A673 (cell line): ENCODE results near the gene TNS3. TPM values are rescaled to one million over a fixed set of nuclear protein-coding genes. Genes with fewer than 3 reads are reported as not detected.

Experiments
- BruUV-seq: library from RNA; stranded (reverse); fragments of 400-500 nt; replicated peaks from 2 replicates; lab custom pipeline; 2021; lab: Mats Ljungman, UMichigan
- CTCF ChIA-PET: fragments of 300-600 bp; sonication (Branson Sonifier 250); formaldehyde crosslinking; loops from one replicate; lab custom pipeline; 2022; ENCODE audit warnings: antibody characterized with exemption; lab: Charles Lee
- POLR2A ChIA-PET: fragments of 300-600 bp; sonication (Branson Sonifier 250); formaldehyde crosslinking; loops from one replicate; lab custom pipeline; 2022; ENCODE audit warnings: antibody characterized with exemption; ENCODE audit not compliant: low non-redundant PET; lab: Charles Lee
- DNase-seq: peaks from one replicate; pipeline ENCODE4 v3.0.0-alpha.2; 2015; ENCODE audit warnings: low spot score
- H3K27ac ChIP-seq: fragments of 200-600 bp; sonication (generic); 2 replicates; pipeline ENCODE4 v1.5.1; 2016; ENCODE audit warnings: mixed run types, low read depth, mild to moderate bottlenecking, mixed read lengths, antibody characterized with exemption, low read length; ENCODE audit not compliant: poor library complexity, severe bottlenecking
- H3K27me3 ChIP-seq: fragments of 200-600 bp; sonication (generic); replicated peaks from 2 replicates; pipeline ENCODE4 v1.6.1; 2017; ENCODE audit warnings: mixed run types, low read depth, mild to moderate bottlenecking, mixed read lengths, antibody characterized with exemption, low read length; ENCODE audit not compliant: insufficient read depth, poor library complexity
- H3K36me3 ChIP-seq: fragments of 200-600 bp; sonication (generic); 2 replicates; pipeline ENCODE4 v1.6.1; 2016; ENCODE audit warnings: mixed run types, mild to moderate bottlenecking, mixed read lengths, antibody characterized with exemption, low read length; ENCODE audit not compliant: insufficient read depth, poor library complexity, severe bottlenecking
- H3K4me1 ChIP-seq: fragments of 200-600 bp; sonication (generic); 2 replicates; pipeline ENCODE4 v1.6.1; 2017; ENCODE audit warnings: mixed run types, mild to moderate bottlenecking, mixed read lengths, antibody characterized with exemption, low read length; ENCODE audit not compliant: insufficient read depth, poor library complexity, severe bottlenecking
- H3K4me3 ChIP-seq: fragments of 200-600 bp; sonication (generic); 2 replicates; pipeline ENCODE4 v1.5.1; 2016; ENCODE audit warnings: low read depth, mixed run types, mild to moderate bottlenecking, mixed read lengths, low read length; ENCODE audit not compliant: poor library complexity, severe bottlenecking
- H3K9me3 ChIP-seq: fragments of 200-600 bp; sonication (generic); 2 replicates; pipeline ENCODE4 v1.6.1; 2016; ENCODE audit warnings: mixed run types, low read depth, mild to moderate bottlenecking, mixed read lengths, antibody characterized with exemption, low read length; ENCODE audit not compliant: poor library complexity, severe bottlenecking
- EZH2 ChIP-seq: fragments of 200-600 bp; sonication (generic); IDR thresholded peaks from 2 replicates; pipeline ENCODE4 v1.6.1; 2017; ENCODE audit warnings: borderline replicate concordance, low read depth, mild to moderate bottlenecking, mixed read lengths, antibody characterized with exemption, low read length; ENCODE audit not compliant: poor library complexity, severe bottlenecking
- intact Hi-C: fragments of 100-400 bp; cut with micrococcal nuclease; formaldehyde crosslinking; loops from one replicate; pipeline ENCODE4 v1.10.0; 2022; ENCODE audit not compliant: unreplicated experiment
- total RNA-seq: library from RNA; stranded (reverse); gene quantifications from 2 replicates; pipeline ENCODE4 v1.2.3, GENCODE V29; 2021
- TF ChIP-seq, protein P1 (sequence below): fragments of 300-800, 200-600 bp; sonication (generic); conservative IDR thresholded peaks from 2 replicates; pipeline ENCODE4 v1.5.1; 2017; ENCODE audit warnings: low read depth, mild to moderate bottlenecking, antibody characterized with exemption, low read length, moderate library complexity, mixed read lengths

TNS3 gene
- total RNA-seq, 1 experiment from 2014 or later, result not detected

- Histone ChIP-seq H3K27ac (no peak overlapping the region), H3K9me3 (no peaks in the 10 kb centered on the region), H3K4me3 (no peak overlapping the region), H3K27me3 (no peaks in the 10 kb centered on the region), H3K4me1 (no peaks in the 10 kb centered on the region), H3K36me3 (no peaks in the 10 kb centered on the region)
- BruUV-seq, result no TSS peak
- ChIA-PET CTCF (no interaction called here), POLR2A (no interaction called here)
- DNase-seq, result no peak
- intact Hi-C loops, result no loop called here
- no peak for TF ChIP-seq EZH2
- TF ChIP-seq, protein P1, sequence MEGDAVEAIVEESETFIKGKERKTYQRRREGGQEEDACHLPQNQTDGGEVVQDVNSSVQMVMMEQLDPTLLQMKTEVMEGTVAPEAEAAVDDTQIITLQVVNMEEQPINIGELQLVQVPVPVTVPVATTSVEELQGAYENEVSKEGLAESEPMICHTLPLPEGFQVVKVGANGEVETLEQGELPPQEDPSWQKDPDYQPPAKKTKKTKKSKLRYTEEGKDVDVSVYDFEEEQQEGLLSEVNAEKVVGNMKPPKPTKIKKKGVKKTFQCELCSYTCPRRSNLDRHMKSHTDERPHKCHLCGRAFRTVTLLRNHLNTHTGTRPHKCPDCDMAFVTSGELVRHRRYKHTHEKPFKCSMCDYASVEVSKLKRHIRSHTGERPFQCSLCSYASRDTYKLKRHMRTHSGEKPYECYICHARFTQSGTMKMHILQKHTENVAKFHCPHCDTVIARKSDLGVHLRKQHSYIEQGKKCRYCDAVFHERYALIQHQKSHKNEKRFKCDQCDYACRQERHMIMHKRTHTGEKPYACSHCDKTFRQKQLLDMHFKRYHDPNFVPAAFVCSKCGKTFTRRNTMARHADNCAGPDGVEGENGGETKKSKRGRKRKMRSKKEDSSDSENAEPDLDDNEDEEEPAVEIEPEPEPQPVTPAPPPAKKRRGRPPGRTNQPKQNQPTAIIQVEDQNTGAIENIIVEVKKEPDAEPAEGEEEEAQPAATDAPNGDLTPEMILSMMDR, result no peak
Observed at GRCh38 chr7:47453093-47454061, 128.5 kb downstream of the TNS3 start.

DNA sequence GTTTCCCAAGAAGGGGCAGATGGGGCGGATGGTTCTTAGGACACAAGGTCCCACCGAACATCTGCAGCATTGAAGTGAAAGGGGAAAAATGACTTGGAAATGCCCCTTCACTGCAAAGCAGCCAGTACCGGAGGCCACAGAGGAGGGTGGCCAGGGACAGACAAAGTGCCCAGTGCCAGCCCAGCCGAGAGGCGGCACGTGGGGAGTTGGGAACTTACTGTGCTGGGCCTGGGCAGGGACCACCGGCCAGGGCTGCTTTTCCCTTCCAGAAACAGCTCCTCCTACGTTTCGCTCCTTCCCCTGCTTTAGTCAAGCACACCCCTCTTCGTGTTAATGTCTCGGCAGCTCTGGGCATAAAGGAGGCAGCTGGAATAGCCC is 129.2 kb downstream of the TNS3 start:
- no peaks in the 10 kb centered on the region for H3K4me1 ChIP-seq
- no peaks in the 10 kb centered on the region for H3K27me3 ChIP-seq
- no peak for DNase-seq
- no peak overlapping the region for H3K27ac ChIP-seq
- intact Hi-C loops, result no loop called here
- TF ChIP-seq, protein P1, result no peak
- no peak for TF ChIP-seq EZH2
- CTCF ChIA-PET, result no interaction called here
- no peaks in the 10 kb centered on the region for H3K36me3 ChIP-seq
- H3K4me3 ChIP-seq, result no peak overlapping the region
- POLR2A ChIA-PET, result no interaction called here
- BruUV-seq, result no TSS peak
- no peaks in the 10 kb centered on the region for H3K9me3 ChIP-seq

- POLR2A ChIA-PET, result no interaction called here
- CTCF ChIA-PET, result no interaction called here
- Histone ChIP-seq H3K4me3 (no peak overlapping the region), H3K9me3 (no peaks in the 10 kb centered on the region), H3K36me3 (no peaks in the 10 kb centered on the region), H3K27ac (no peak overlapping the region), H3K4me1 (no peaks in the 10 kb centered on the region), H3K27me3 (no peaks in the 10 kb centered on the region)
- no peak for DNase-seq
- TF ChIP-seq EZH2, result no peak
- TF ChIP-seq, protein P1, result no peak
- intact Hi-C loops, result no loop called here
- no TSS peak for BruUV-seq
Observed at GRCh38 chr7:47452295-47452694, 129.6 kb downstream of the TNS3 start.
